Right cardiac atrium (tissue), 5 donors: ENCODE data around the gene FHOD3. TPM values are rescaled to one million over a fixed set of nuclear protein-coding genes. Genes with fewer than 3 reads are reported as not detected.

Experiments used
- ATAC-seq, 2 donors: fragments of 200-7000 bp; cut with Tn5 transposase; one replicate each; pipeline versions ENCODE4 v1.8.0 to v1.9.1; 2020; ENCODE audit warnings: moderate library complexity in 2 of 2, mild to moderate bottlenecking in 1 of 2
- DNase-seq, 3 donors: peaks; one replicate each; pipeline ENCODE4 v3.0.0-alpha.2; 2020
- H3K27ac ChIP-seq: one replicate; pipeline ENCODE4 v1.5.1; 2013; ENCODE audit warnings: mild to moderate bottlenecking, low read length, control low read depth, moderate library complexity
- H3K27me3 ChIP-seq: one replicate; pipeline ENCODE4 v1.6.1; 2013; ENCODE audit not compliant: control insufficient read depth, insufficient read depth
- H3K4me1 ChIP-seq: one replicate; pipeline ENCODE4 v1.6.1; 2013; ENCODE audit warnings: low read length; ENCODE audit not compliant: control insufficient read depth, insufficient read depth
- H3K4me3 ChIP-seq: one replicate; pipeline ENCODE4 v1.5.1; 2013; ENCODE audit warnings: low read length, control low read depth
- H3K9me3 ChIP-seq: one replicate; pipeline ENCODE4 v1.6.1; 2013; ENCODE audit warnings: low read length; ENCODE audit not compliant: control insufficient read depth
- WGBS: extraction: QIAGEN DNeasy Blood & Tissue Kit; methylation state at CpG from one replicate; pipeline ENCODE4 v1.1.7; 2013; 5-methylcytosine and 5-hydroxymethylcytosine counted together
- intact Hi-C, 4 donors: fragments of 100-400 bp; cut with DNase I; formaldehyde crosslinking; loops; one replicate each; pipeline versions ENCODE4 v1.11.0 to v1.14.0; 2022 to 2023
- polyA plus RNA-seq: library from polyadenylated mRNA; stranded (reverse); fragments of 200-250 nt; gene quantifications from one replicate; pipeline ENCODE4 v1.2.3, GENCODE V29; 2013
- total RNA-seq, 4 donors: library from RNA; stranded (reverse); fragmentation: NEBNext Ultra II Directional; extraction: Animal tissue kit (Norgen Biotek cat#: 25700); gene quantifications; one replicate each; pipeline ENCODE4 v1.2.1, GENCODE V29; 2021
- donor health status: healthy with polysubstance abuse.
- donor health status: DM: no; HTN: yes; CAD: no.
- donor health status: DM: no; HTN: no; CAD: no.
- donor health status: DM: no; HTN: yes; CAD: no; lungs with severe emphysema.
- donor health status: DM: yes; HTN: yes; CAD: no.

The FHOD3 gene
- total and polyA plus RNA-seq, 5 donors, result 118 to 157 (median 138) TPM

DNA sequence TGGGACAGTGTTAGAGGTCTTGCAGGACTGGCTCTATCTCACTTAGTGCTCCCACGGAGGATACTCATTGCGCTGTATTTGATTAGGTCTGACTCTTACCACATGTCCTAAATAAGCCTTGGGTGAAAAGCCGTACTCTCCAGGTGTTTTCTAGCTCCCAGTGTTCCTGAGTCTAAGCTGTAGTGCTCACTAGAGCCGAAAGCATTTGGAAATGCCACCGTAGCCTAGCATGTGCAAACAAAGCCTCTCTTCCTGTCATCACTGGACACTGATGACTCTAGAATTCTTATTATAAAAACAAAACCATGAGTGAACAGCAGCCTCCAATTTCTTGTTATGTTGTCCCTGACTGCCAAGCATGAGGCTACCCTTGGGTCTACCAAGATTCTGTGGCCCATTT, 325.1 kb downstream of the FHOD3 start:
- 52% methylated on average over 5 of the region's 5 CpGs for WGBS
- H3K4me3 ChIP-seq, result no peak overlapping the region
- no peaks in the 10 kb centered on the region for H3K27me3 ChIP-seq
- no peaks in the 10 kb centered on the region for H3K9me3 ChIP-seq
- no peak overlapping the region for H3K27ac ChIP-seq
- peaks cover 6% of the 10 kb centered on the region for H3K4me1 ChIP-seq
- ATAC-seq, result peak in 1 of 2 donors; percentile 25
- intact Hi-C loops, result no loop called here
- DNase-seq, result no peak

DNA sequence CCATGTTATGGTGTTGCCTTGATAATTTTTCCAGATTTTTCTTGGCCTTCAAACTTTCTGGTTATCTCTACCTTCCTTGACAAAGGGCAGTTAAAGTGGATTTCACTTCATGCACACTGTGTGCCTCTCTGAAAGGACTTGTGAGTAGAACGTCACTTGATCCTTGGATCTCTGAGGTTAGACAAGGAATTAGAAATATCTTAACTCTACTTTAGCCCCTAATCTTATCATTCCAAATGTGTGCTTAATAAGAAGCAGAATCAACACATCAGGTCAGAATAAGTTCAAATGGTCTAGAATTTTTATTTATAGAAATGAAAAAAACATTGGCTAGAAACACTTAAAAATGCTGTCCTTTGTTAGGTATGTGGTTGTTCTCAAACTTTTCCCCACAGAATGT, 325.6 kb downstream of the FHOD3 start:
- H3K27ac ChIP-seq, result no peak overlapping the region
- intact Hi-C loops, result no loop called here
- no peaks in the 10 kb centered on the region for H3K9me3 ChIP-seq
- no peak for DNase-seq
- WGBS, result 37% methylated on average over 1 of the region's 1 CpG
- ATAC-seq, result no peak
- peaks cover 6% of the 10 kb centered on the region for H3K4me1 ChIP-seq
- H3K27me3 ChIP-seq, result no peaks in the 10 kb centered on the region
- no peak overlapping the region for H3K4me3 ChIP-seq

DNA sequence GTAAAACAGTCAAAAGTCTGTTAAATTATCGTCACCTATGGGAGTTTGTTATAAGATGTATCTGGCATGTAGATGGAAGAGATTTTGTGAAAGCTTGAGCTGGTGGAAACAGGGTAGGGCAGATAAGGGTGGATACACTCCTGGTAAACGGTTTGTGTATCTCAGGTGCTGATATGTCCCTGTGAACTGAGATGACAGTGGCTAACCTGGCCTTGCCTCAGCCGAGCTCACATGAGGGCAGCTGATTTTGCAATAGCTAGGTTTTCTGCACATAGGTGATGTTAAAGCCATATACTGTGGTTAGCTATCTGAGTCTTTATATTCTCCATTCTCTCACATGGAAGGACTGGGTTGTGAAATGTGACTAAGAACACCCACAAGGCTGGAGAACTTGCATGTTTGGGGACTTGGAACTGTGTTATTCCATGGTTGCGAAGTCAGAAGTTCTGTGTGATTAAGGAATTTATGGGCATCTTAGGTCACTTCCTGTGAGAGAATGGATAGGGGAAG, 326.2 kb downstream of the FHOD3 start:
- Histone ChIP-seq H3K4me3 (no peak overlapping the region), H3K9me3 (no peaks in the 10 kb centered on the region), H3K27me3 (no peaks in the 10 kb centered on the region), H3K4me1 (peaks cover 6% of the 10 kb centered on the region), H3K27ac (no peak overlapping the region)
- DNase-seq (no peak), ATAC-seq (no peak)
- intact Hi-C loops, result no loop called here
- WGBS, result 60% methylated on average over 4 of the region's 4 CpGs

DNA sequence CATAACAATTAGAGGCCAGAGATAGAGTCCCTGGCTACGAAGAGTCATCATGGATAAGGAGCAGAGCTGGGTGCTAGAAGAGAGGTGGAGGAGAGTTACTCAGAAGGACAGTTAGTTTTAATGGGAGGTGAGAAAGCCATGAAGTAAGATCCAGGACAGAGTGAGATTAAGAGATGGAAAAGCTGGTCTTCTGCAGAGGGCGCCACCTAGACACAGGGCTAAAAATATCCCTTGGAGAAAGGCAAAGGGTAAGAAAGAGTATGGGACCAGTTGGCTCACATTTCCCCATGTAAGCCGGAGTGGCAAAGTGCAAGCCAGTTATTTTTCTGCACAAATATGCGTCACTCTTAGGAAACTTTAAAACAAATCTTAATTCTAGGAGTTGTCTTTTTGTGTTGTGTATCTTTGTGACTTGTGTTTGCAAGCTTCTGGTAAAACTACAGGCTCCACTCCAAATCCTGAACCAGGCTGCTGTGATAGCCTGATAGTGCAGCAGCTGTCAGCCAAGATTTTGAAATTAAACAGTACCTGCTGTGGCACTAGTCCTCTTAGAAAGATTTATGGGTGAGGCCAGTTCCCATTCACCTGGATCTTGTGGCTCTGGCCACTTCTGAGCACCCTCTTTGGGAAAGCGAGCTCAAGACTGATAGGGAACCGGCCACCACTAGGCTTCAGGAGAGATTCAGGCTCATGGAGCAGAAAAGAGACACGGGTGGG, 327.1 kb downstream of the FHOD3 start:
- WGBS, result 69% methylated on average over 7 of the region's 7 CpGs
- DNase-seq (no peak), ATAC-seq (no peak)
- Histone ChIP-seq H3K27ac (no peak overlapping the region), H3K4me1 (peaks cover 8% of the 10 kb centered on the region), H3K4me3 (no peak overlapping the region), H3K9me3 (no peaks in the 10 kb centered on the region), H3K27me3 (no peaks in the 10 kb centered on the region)
- intact Hi-C loops, result no loop called here

DNA sequence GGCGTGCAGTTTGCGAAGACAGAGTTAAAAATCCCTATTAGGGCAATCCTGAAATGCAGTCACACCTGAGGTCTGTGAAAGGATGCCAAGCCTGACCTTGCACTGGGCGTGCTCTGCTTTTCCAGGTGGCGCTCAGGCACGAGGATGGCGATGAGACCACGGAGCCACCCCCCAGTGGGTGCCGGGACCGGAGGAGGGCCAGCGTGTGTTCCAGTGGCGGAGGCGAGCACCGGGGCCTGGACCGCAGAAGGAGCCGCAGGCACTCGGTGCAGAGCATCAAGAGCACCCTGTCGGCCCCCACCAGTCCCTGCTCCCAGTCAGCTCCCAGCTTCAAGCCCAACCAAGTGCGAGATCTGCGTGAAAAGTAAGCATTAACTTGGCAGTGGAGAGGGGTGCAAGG, 327.9 kb downstream of the FHOD3 start:
- ATAC-seq (no peak), DNase-seq (no peak)
- intact Hi-C loops, result no loop called here
- Histone ChIP-seq H3K27me3 (no peaks in the 10 kb centered on the region), H3K9me3 (no peaks in the 10 kb centered on the region), H3K4me3 (no peak overlapping the region), H3K4me1 (peaks cover 9% of the 10 kb centered on the region), H3K27ac (no peak overlapping the region)
- 93% methylated on average over 19 of the region's 19 CpGs for WGBS

DNA sequence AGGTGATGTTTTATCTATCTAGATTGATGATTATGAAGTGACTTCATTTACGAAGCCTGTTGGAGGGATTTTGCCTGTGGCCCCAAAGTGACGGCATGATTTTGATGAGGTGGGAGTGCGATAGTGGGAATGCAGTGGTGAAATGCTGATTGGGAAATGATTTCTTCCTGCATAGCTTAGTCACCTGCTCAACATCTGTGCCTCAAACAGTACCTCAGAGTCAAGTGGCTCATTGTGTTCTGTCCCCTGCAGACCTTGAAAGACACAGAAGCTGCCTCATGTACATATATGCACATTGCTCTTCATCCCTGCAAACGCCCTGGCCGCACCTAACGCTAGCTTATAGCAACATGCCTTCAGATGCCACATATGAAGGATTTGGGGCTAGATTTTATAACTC, 330.1 kb downstream of the FHOD3 start:
- Histone ChIP-seq H3K27me3 (no peaks in the 10 kb centered on the region), H3K27ac (no peak overlapping the region), H3K4me1 (peaks cover 8% of the 10 kb centered on the region), H3K9me3 (no peaks in the 10 kb centered on the region), H3K4me3 (no peak overlapping the region)
- DNase-seq, result no peak
- WGBS, result 81% methylated on average over 6 of the region's 6 CpGs
- no peak for ATAC-seq
- intact Hi-C loops, result no loop called here

DNA sequence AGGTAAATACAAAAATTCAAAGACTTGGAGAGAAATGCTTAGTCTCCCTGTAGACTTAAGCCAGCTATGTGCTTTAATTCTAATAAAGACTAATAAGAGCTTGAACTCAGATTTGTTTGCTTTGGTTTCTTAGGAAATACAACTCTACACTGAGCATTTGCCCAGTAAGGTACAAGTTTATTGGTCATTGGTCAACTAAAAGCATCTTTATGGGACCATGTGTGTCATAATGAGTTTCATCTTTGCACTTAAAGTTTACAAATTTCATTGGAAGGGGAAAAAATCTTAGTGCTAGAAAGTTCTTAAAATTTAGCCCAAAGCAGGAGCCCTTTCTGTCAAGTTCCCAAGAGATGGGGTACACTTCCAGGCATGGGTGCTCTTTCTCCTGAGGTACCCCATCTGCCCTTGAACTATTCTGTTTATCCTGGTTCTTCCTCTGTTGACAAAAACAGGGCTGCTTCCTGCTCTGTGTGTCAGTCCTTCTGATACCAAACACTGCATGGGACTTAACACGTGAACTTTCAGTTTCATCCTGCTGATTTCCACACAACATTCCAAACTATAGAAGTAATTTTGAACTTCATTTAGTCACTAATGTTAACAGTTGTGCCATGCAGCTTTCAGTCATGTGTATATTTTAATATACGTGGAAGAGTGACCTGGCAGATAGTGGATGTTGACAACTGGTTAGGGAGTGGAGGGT, 331.1 kb downstream of the FHOD3 start:
- Histone ChIP-seq H3K27me3 (no peaks in the 10 kb centered on the region), H3K9me3 (no peaks in the 10 kb centered on the region), H3K4me1 (peaks cover 8% of the 10 kb centered on the region), H3K4me3 (no peak overlapping the region), H3K27ac (peak overlapping the region; percentile 78)
- intact Hi-C loops, result no loop called here
- DNase-seq (no peak), ATAC-seq (peak; percentile 13 to 17)
- WGBS, result 13% methylated on average over 2 of the region's 2 CpGs

DNA sequence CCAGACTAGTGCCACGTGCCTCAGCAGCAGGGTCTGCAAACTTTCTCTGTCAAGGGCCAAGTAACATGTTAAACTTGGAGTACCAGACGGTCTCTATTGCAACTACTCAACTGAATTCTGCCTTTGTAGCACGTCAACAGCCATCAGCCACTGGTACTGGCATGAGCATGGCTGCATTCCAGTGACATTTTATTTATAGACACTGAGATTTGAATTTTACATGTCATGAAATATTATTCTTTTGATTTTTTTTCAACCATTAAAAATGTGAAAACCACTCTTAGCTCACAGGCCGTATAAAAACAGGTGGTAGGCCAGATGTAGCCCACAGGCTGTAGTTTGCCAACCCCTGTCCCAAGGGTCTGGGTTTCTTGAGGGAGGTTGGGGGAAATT, 331.6 kb downstream of the FHOD3 start:
- Histone ChIP-seq H3K4me3 (no peak overlapping the region), H3K27me3 (no peaks in the 10 kb centered on the region), H3K27ac (peak overlapping the region; percentile 92), H3K9me3 (no peaks in the 10 kb centered on the region), H3K4me1 (peaks cover 6% of the 10 kb centered on the region)
- intact Hi-C loops, result no loop called here
- ATAC-seq (peak; percentile 56 to 70), DNase-seq (no peak)
- WGBS, result 33% methylated on average over 4 of the region's 4 CpGs

DNA sequence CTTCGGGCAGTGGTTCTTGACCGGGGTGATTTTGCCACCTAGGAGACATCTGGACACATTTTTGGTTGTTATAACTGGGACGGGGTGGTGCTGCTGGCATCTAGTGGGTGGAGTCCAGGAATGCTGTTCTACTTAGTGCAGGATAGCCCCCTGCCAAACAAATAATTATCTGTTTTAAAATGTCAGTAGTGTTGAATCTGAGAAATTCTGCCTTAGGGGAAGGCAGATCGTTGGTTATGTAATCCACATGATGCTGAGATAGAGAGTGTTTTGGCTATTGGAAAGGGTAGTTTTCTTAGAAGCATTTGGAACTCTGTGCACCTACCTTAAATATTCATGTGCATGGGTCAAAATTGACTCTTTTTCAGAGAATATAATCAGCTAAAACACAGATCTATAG, 332.3 kb downstream of the FHOD3 start:
- no peak for ATAC-seq
- peaks cover 9% of the 10 kb centered on the region for H3K4me1 ChIP-seq
- H3K9me3 ChIP-seq, result no peaks in the 10 kb centered on the region
- H3K27ac ChIP-seq, result peak overlapping the region; percentile 92
- intact Hi-C loops, result no loop called here
- no peaks in the 10 kb centered on the region for H3K27me3 ChIP-seq
- H3K4me3 ChIP-seq, result no peak overlapping the region
- DNase-seq, result no peak
- 50% methylated on average over 4 of the region's 4 CpGs for WGBS

DNA sequence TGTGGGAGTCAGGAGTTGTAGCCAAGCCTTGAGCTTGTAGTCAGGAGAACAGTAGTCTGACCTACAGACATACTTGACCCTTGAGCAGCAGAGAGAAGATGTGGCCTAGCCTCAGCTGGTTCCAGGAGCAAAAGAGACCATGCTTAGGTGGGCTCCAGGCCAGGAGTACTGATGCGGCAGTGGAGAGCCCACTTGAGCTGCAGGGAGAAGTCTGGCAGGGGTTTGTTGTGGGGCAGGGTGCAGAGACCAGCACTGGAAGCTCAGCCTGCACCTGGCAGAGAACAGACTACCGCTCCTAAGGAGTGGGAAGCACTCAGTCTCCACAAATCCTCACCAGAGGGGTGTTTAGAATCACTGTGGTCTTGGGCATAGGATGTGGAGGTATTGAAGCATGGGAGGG, 333.4 kb downstream of the FHOD3 start:
- ATAC-seq (peak; percentile 11 to 60), DNase-seq (peak in 2 of 3 donors; percentile 56 to 63)
- H3K4me3 ChIP-seq, result no peak overlapping the region
- intact Hi-C loops, result no loop called here
- H3K4me1 ChIP-seq, result peaks cover 12% of the 10 kb centered on the region
- peak overlapping the region; percentile 22 for H3K27ac ChIP-seq
- H3K27me3 ChIP-seq, result no peaks in the 10 kb centered on the region
- H3K9me3 ChIP-seq, result no peaks in the 10 kb centered on the region
- WGBS, result 50% methylated on average over 2 of the region's 2 CpGs

DNA sequence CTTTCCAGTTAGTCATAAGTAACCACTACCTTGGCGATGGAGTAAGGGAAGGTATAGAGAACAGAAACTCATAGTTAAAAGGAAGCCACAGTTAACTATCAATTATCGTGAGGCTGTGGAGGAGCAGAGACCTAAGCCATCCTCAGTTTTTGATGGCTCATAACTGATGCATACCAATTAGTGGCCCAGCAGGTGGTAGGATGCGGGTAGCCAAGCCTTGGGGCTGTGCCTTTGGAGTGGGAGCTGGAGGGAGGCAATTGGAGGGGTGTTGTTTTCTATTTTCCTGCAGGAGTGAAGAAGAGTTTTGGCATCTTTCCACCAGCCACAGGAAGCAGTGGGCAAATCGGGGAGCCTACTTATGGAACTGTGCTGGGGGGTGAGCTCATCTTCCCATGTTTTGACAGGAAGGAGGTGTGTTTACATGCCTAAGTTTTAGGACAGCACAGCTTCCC, 336.5 kb downstream of the FHOD3 start:
- WGBS, result 70% methylated on average over 4 of the region's 4 CpGs
- Histone ChIP-seq H3K27me3 (no peaks in the 10 kb centered on the region), H3K4me1 (peaks cover 12% of the 10 kb centered on the region), H3K4me3 (no peak overlapping the region), H3K9me3 (no peaks in the 10 kb centered on the region), H3K27ac (no peak overlapping the region)
- ATAC-seq (no peak), DNase-seq (no peak)
- intact Hi-C loops, result no loop called here
